Esophagus squamous epithelium (tissue), 5 donors: ENCODE data around the gene AIDA. TPM values are rescaled to one million over a fixed set of nuclear protein-coding genes. Genes with fewer than 3 reads are reported as not detected.

Experiments
- DNase-seq: peaks from one replicate; lab custom pipeline; 2025; lab: John Stamatoyannopoulos, UW
- H3K27ac ChIP-seq, 4 donors: fragments of 200-600 bp; sonication (generic); one replicate each; pipeline ENCODE4 v1.5.1; 2016 to 2019; ENCODE audit warnings: mild to moderate bottlenecking in 1 of 4
- H3K27me3 ChIP-seq, 4 donors: fragments of 200-600 bp; sonication (generic); 1 replicate in 3 of 4; 2 replicates in 1 of 4; pipeline versions ENCODE4 v1.5.1 to v1.6.0; 2017 to 2021; ENCODE audit warnings: antibody characterized with exemption in 1 of 4
- H3K36me3 ChIP-seq, 3 donors: fragments of 200-600 bp; sonication (generic); one replicate each; pipeline ENCODE4 v1.5.1; 2016 to 2019
- H3K4me1 ChIP-seq, 3 donors: fragments of 200-600 bp; sonication (generic); one replicate each; pipeline ENCODE4 v1.5.1; 2017 to 2019
- H3K4me3 ChIP-seq, 4 donors: fragments of 200-600 bp; sonication (generic); 1 replicate in 3 of 4; 2 replicates in 1 of 4; pipeline ENCODE4 v1.5.1; 2016 to 2019; ENCODE audit warnings: mild to moderate bottlenecking in 2 of 4, moderate library complexity in 1 of 4
- H3K9me3 ChIP-seq, 3 donors: fragments of 200-600 bp; sonication (generic); one replicate each; pipeline ENCODE4 v1.5.1; 2016 to 2019
- POLR2A ChIP-seq, 4 donors: fragments of 450-650 bp; IDR thresholded peaks; one replicate each; pipeline ENCODE4 v1.6.1; 2017; ENCODE audit warnings: antibody characterized with exemption in 4 of 4, mild to moderate bottlenecking in 4 of 4, moderate library complexity in 3 of 4
- WGBS, 2 donors: methylation state at CpG; one replicate each; pipeline ENCODE4 v1.1.5; 2018; 5-methylcytosine and 5-hydroxymethylcytosine counted together
- intact Hi-C: fragments of 100-400 bp; cut with DNase I; formaldehyde crosslinking; loops from one replicate; pipeline ENCODE4 v1.15.0; 2022
- total RNA-seq, 4 donors: library from RNA; depleted of rRNA; stranded (reverse); fragments of >200 nt; gene quantifications; one replicate each; pipeline ENCODE4 v1.1.0, GENCODE V29; 2016
- TF ChIP-seq, protein P1 (sequence below), 6 experiments: fragments of 450-650 bp in 4 of 6; fragments of 200-600 bp in 2 of 6; sonication (generic) in 2 of 6; IDR thresholded peaks; one replicate each; pipeline ENCODE4 v1.5.1; 2016 to 2019; ENCODE audit warnings: antibody characterized with exemption in 6 of 6, mild to moderate bottlenecking in 4 of 6, moderate library complexity in 4 of 6
- donor health status: DM: yes; HTN: yes; CAD: no.

AIDA gene
- total RNA-seq, 4 donors from 2014 or later: 18.6 to 51.1 (median 31.7) TPM

DNA sequence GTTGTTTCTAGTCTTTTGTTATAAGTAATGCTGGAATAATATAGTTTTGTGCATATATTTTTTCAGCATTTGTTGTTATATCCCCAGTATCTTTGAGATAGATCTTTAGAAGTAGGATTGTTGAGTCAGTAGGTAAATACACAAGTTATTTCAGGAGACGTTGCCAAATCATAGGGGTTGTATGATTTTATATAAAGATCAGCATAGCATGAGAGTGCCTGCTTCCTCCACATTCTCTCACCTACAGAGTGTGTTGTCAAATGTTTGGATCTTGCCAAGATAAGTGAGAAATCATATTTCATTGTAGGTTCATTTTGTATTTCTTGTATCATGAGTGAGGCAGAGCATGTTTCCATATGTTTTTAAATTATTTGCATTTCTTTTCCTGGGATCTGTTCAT is 69.8 kb downstream of the AIDA start:
- DNase-seq: no peak
- H3K4me1 ChIP-seq: peaks cover 6 to 28% (median 13%) of the 10 kb centered on the region in 3 donors
- no peak overlapping the region for H3K4me3 ChIP-seq
- no peak overlapping the region for H3K27ac ChIP-seq
- H3K27me3 ChIP-seq: no peaks in the 10 kb centered on the region
- H3K9me3 ChIP-seq: no peaks in the 10 kb centered on the region
- H3K36me3 ChIP-seq: peaks cover 0 to 48% (median 0%) of the 10 kb centered on the region in 3 donors
- intact Hi-C loops: no loop called here
- 65 to 71% methylated on average over 1 of the region's 1 CpG for WGBS, 2 donors
- TF ChIP-seq, protein P1, sequence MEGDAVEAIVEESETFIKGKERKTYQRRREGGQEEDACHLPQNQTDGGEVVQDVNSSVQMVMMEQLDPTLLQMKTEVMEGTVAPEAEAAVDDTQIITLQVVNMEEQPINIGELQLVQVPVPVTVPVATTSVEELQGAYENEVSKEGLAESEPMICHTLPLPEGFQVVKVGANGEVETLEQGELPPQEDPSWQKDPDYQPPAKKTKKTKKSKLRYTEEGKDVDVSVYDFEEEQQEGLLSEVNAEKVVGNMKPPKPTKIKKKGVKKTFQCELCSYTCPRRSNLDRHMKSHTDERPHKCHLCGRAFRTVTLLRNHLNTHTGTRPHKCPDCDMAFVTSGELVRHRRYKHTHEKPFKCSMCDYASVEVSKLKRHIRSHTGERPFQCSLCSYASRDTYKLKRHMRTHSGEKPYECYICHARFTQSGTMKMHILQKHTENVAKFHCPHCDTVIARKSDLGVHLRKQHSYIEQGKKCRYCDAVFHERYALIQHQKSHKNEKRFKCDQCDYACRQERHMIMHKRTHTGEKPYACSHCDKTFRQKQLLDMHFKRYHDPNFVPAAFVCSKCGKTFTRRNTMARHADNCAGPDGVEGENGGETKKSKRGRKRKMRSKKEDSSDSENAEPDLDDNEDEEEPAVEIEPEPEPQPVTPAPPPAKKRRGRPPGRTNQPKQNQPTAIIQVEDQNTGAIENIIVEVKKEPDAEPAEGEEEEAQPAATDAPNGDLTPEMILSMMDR (IDR thresholded peaks at IDR 0.05): no peak
- no peak for TF ChIP-seq POLR2A (IDR thresholded peaks at IDR 0.05)

DNA sequence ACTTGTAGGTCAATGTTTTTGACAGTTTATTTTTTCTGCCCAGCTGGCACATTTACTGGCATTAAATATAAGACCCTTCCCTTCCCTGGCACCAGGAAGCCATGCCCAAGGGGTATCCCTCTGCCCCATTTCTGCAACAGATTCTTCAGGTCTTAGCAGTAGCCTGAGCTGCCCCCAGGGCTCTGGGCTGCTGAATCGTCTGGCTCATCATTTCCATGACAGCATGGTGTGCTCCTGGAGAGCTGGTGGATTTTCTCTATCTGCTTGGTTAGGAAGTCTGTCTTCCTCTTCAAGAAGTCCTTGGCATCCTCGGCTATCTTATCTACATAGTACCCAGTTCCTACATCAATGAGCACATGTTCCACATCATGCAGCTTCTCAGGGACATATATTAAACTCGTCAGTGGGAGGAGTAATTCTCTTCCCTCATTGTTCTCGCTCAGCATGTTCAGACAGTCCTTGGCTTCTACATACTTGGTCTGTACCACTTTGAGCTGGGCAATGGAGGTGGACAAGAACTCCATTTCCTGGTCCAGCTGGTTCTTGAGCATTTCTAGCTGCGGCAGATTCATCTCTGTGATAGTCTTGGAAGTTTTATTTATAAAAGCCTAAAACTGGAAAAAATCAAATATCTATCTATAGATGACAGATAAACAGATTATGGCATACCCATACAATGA is 70.9 kb downstream of the AIDA start:
- Histone ChIP-seq H3K9me3 (no peaks in the 10 kb centered on the region), H3K27ac (no peak overlapping the region), H3K4me1 (peaks cover 6 to 26% (median 13%) of the 10 kb centered on the region in 3 donors), H3K4me3 (no peak overlapping the region), H3K36me3 (peaks cover 0 to 48% (median 0%) of the 10 kb centered on the region in 3 donors), H3K27me3 (no peaks in the 10 kb centered on the region)
- intact Hi-C loops: no loop called here
- DNase-seq: no peak
- 51 to 61% methylated on average over 5 of the region's 5 CpGs for WGBS, 2 donors
- TF ChIP-seq, protein P1 (IDR thresholded peaks at IDR 0.05): no peak
- TF ChIP-seq POLR2A (IDR thresholded peaks at IDR 0.05): no peak

DNA sequence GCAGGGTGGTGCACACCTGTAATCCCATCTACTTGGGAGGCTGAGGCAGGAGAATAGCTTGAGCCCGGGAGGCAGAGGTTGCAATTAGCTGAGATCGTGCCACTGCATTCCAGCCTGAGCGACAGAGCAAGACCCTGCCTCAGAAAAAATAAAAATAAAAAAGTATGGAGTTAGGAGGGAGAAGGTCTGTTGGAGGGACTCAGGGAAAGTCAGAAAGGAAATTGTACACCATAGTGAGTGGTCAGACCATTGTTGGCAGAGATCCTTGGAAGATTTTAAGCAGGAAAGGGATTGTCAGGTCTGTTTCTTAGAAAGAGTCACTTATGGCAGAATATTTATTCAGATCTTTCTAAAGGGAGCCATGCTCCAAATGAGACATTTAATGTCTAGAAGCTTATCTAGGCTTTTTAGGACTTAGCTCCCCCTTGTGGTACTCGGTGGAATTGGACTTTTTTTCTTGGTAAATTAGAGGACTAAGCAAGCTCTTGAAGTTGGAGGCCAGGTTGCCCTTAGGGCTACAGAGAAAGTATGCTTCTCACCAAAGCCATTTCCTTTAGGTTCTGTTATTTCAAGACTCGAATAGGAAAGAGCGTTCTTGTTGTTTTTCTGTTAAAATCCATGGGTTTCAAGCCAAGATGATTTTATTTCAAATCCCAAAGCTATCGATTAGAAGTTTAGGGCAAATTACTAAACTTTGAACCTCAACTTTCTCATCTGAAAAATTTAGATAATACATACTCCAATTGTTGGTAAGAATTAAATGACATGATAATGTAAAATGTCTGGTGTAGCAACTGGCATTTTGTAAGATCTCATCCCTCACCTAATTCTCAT is 77.9 kb downstream of the AIDA start:
- H3K27me3 ChIP-seq: no peaks in the 10 kb centered on the region
- no peaks in the 10 kb centered on the region for H3K4me1 ChIP-seq
- intact Hi-C loops: loop anchor here (5.0 kb wide), 1 partner anchor 172 kb away; no protein-coding TSS in a partner anchor
- TF ChIP-seq POLR2A (IDR thresholded peaks at IDR 0.05): no peak
- TF ChIP-seq, protein P1 (IDR thresholded peaks at IDR 0.05): peak; percentile 80 to 90 (median 86)
- H3K36me3 ChIP-seq: peaks cover 5 to 95% (median 10%) of the 10 kb centered on the region in 3 donors
- H3K27ac ChIP-seq: no peak overlapping the region
- DNase-seq: no peak
- no peaks in the 10 kb centered on the region for H3K9me3 ChIP-seq
- WGBS, 2 donors: 43% methylated on average over 7 of the region's 7 CpGs
- no peak overlapping the region for H3K4me3 ChIP-seq

DNA sequence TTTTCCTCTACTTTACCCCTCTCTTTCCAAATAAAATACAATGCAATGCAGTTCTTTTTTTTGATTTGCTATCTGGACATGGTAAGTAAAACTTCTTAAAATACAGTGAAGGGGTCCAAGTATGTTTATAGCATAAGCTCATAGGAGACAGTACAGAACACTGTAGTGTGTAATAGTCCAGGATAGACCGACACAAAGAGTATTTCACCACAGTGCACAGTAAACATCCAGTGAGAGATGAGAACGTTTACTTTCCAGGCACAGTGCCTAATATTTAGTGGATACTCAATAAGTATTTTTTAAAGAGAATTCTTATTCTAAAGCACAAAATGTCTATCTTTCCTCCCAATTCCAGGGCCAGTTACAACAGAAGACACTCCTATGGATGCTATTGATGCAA is 79.5 kb downstream of the AIDA start:
- Histone ChIP-seq H3K4me3 (no peak overlapping the region), H3K9me3 (no peaks in the 10 kb centered on the region), H3K27ac (no peak overlapping the region), H3K4me1 (no peaks in the 10 kb centered on the region), H3K27me3 (no peaks in the 10 kb centered on the region), H3K36me3 (peaks cover 12 to 97% (median 12%) of the 10 kb centered on the region in 3 donors)
- no peak for DNase-seq
- intact Hi-C loops: loop anchor here (5.0 kb wide), 1 partner anchor 170 kb away; no protein-coding TSS in a partner anchor
- WGBS, 2 donors: 56 to 64% methylated on average over 2 of the region's 2 CpGs
- TF ChIP-seq, protein P1 (IDR thresholded peaks at IDR 0.05): no peak
- TF ChIP-seq POLR2A (IDR thresholded peaks at IDR 0.05): no peak
